ENCODE results near the gene ADAM12. TPM values are rescaled to one million over a fixed set of nuclear protein-coding genes. Genes with fewer than 3 reads are reported as not detected.

ADAM12 gene
- polyA plus RNA-seq, 4 donors = 0.45 to 0.87 TPM; not detected in 2

- Histone ChIP-seq H3K4me1 (ENCODE audit: control insufficient read depth in 3 of 3, insufficient read depth in 2 of 3, low read depth in 1 of 3, low read length in 2 of 3) (no peaks in the 10 kb centered on the region), H3K4me3 (ENCODE audit: low read depth in 1 of 3, low read length in 3 of 3) (no peak overlapping the region), H3K27ac (ENCODE audit: low read depth in 1 of 3, low read length in 2 of 3) (no peak overlapping the region), H3K9me3 (ENCODE audit: control insufficient read depth in 2 of 2, insufficient read depth in 1 of 2, low read depth in 1 of 2, low read length in 1 of 2) (peaks cover 0 to 2% of the 10 kb centered on the region in 2 donors), H3K27me3 (ENCODE audit: control insufficient read depth in 3 of 3, insufficient read depth in 3 of 3, low read length in 3 of 3) (no peaks in the 10 kb centered on the region), H3K36me3 (ENCODE audit: control insufficient read depth in 3 of 3, insufficient read depth in 2 of 3, low read depth in 1 of 3, low read length in 3 of 3) (no peaks in the 10 kb centered on the region)
- FAIRE-seq = no peak
- 83 to 88% (median 84%) methylated on average over 5 of the region's 5 CpGs for WGBS, 3 donors
- no peak for DNase-seq
Measured at GRCh38 chr10:125985557-125986240, 402.6 kb downstream of the ADAM12 start.

- H3K4me1 ChIP-seq (ENCODE audit: control insufficient read depth in 3 of 3, insufficient read depth in 2 of 3, low read depth in 1 of 3, low read length in 2 of 3) = no peaks in the 10 kb centered on the region
- H3K27me3 ChIP-seq (ENCODE audit: control insufficient read depth in 3 of 3, insufficient read depth in 3 of 3, low read length in 3 of 3) = no peaks in the 10 kb centered on the region
- no peaks in the 10 kb centered on the region for H3K36me3 ChIP-seq (ENCODE audit: control insufficient read depth in 3 of 3, insufficient read depth in 2 of 3, low read depth in 1 of 3, low read length in 3 of 3)
- no peak overlapping the region for H3K27ac ChIP-seq (ENCODE audit: low read depth in 1 of 3, low read length in 2 of 3)
- H3K9me3 ChIP-seq (ENCODE audit: control insufficient read depth in 2 of 2, insufficient read depth in 1 of 2, low read depth in 1 of 2, low read length in 1 of 2) = no peaks in the 10 kb centered on the region
- FAIRE-seq (no peak), DNase-seq (no peak)
- no peak overlapping the region for H3K4me3 ChIP-seq (ENCODE audit: low read depth in 1 of 3, low read length in 3 of 3)
- WGBS, 3 donors = 86% methylated on average over 6 of the region's 6 CpGs
Measured at GRCh38 chr10:125984865-125985495, 403.3 kb downstream of the ADAM12 start.

GRCh38 chr10:125984346-125984745, 403.9 kb downstream of the ADAM12 start:
- H3K9me3 ChIP-seq (ENCODE audit: control insufficient read depth in 2 of 2, insufficient read depth in 1 of 2, low read depth in 1 of 2, low read length in 1 of 2) = no peaks in the 10 kb centered on the region
- no peak overlapping the region for H3K27ac ChIP-seq (ENCODE audit: low read depth in 1 of 3, low read length in 2 of 3)
- H3K27me3 ChIP-seq (ENCODE audit: control insufficient read depth in 3 of 3, insufficient read depth in 3 of 3, low read length in 3 of 3) = no peaks in the 10 kb centered on the region
- DNase-seq (no peak), FAIRE-seq (no peak)
- WGBS, 3 donors = 71 to 74% (median 73%) methylated on average over 4 of the region's 4 CpGs
- H3K4me1 ChIP-seq (ENCODE audit: control insufficient read depth in 3 of 3, insufficient read depth in 2 of 3, low read depth in 1 of 3, low read length in 2 of 3) = no peaks in the 10 kb centered on the region
- no peak overlapping the region for H3K4me3 ChIP-seq (ENCODE audit: low read depth in 1 of 3, low read length in 3 of 3)
- no peaks in the 10 kb centered on the region for H3K36me3 ChIP-seq (ENCODE audit: control insufficient read depth in 3 of 3, insufficient read depth in 2 of 3, low read depth in 1 of 3, low read length in 3 of 3)

GRCh38 chr10:125983656-125984055, 404.6 kb downstream of the ADAM12 start:
- Histone ChIP-seq H3K4me3 (ENCODE audit: low read depth in 1 of 3, low read length in 3 of 3) (no peak overlapping the region), H3K4me1 (ENCODE audit: control insufficient read depth in 3 of 3, insufficient read depth in 2 of 3, low read depth in 1 of 3, low read length in 2 of 3) (no peaks in the 10 kb centered on the region), H3K27ac (ENCODE audit: low read depth in 1 of 3, low read length in 2 of 3) (no peak overlapping the region), H3K36me3 (ENCODE audit: control insufficient read depth in 3 of 3, insufficient read depth in 2 of 3, low read depth in 1 of 3, low read length in 3 of 3) (no peaks in the 10 kb centered on the region), H3K27me3 (ENCODE audit: control insufficient read depth in 3 of 3, insufficient read depth in 3 of 3, low read length in 3 of 3) (no peaks in the 10 kb centered on the region), H3K9me3 (ENCODE audit: control insufficient read depth in 2 of 2, insufficient read depth in 1 of 2, low read depth in 1 of 2, low read length in 1 of 2) (no peaks in the 10 kb centered on the region)
- WGBS, 3 donors = 85 to 93% (median 85%) methylated on average over 5 of the region's 5 CpGs
- FAIRE-seq = no peak
- DNase-seq = no peak

- WGBS, 3 donors = 75 to 81% (median 78%) methylated on average over 6 of the region's 6 CpGs
- H3K27me3 ChIP-seq (ENCODE audit: control insufficient read depth in 3 of 3, insufficient read depth in 3 of 3, low read length in 3 of 3) = no peaks in the 10 kb centered on the region
- no peaks in the 10 kb centered on the region for H3K9me3 ChIP-seq (ENCODE audit: control insufficient read depth in 2 of 2, insufficient read depth in 1 of 2, low read depth in 1 of 2, low read length in 1 of 2)
- H3K4me1 ChIP-seq (ENCODE audit: control insufficient read depth in 3 of 3, insufficient read depth in 2 of 3, low read depth in 1 of 3, low read length in 2 of 3) = no peaks in the 10 kb centered on the region
- H3K36me3 ChIP-seq (ENCODE audit: control insufficient read depth in 3 of 3, insufficient read depth in 2 of 3, low read depth in 1 of 3, low read length in 3 of 3) = no peaks in the 10 kb centered on the region
- DNase-seq = no peak
- FAIRE-seq = no peak
- no peak overlapping the region for H3K27ac ChIP-seq (ENCODE audit: low read depth in 1 of 3, low read length in 2 of 3)
- H3K4me3 ChIP-seq (ENCODE audit: low read depth in 1 of 3, low read length in 3 of 3) = no peak overlapping the region
Measured at GRCh38 chr10:125983161-125983560, 405.1 kb downstream of the ADAM12 start.

GRCh38 chr10:125982260-125982948, 405.9 kb downstream of the ADAM12 start:
- no peaks in the 10 kb centered on the region for H3K4me1 ChIP-seq (ENCODE audit: control insufficient read depth in 3 of 3, insufficient read depth in 2 of 3, low read depth in 1 of 3, low read length in 2 of 3)
- H3K27ac ChIP-seq (ENCODE audit: low read depth in 1 of 3, low read length in 2 of 3) = no peak overlapping the region
- no peaks in the 10 kb centered on the region for H3K36me3 ChIP-seq (ENCODE audit: control insufficient read depth in 3 of 3, insufficient read depth in 2 of 3, low read depth in 1 of 3, low read length in 3 of 3)
- no peaks in the 10 kb centered on the region for H3K27me3 ChIP-seq (ENCODE audit: control insufficient read depth in 3 of 3, insufficient read depth in 3 of 3, low read length in 3 of 3)
- whole genome bisulfite sequencing, 3 donors = 17 to 20% (median 19%) methylated on average over 6 of the region's 6 CpGs
- DNase-seq (peak; percentile 62 to 72), FAIRE-seq (no peak)
- H3K9me3 ChIP-seq (ENCODE audit: control insufficient read depth in 2 of 2, insufficient read depth in 1 of 2, low read depth in 1 of 2, low read length in 1 of 2) = no peaks in the 10 kb centered on the region
- no peak overlapping the region for H3K4me3 ChIP-seq (ENCODE audit: low read depth in 1 of 3, low read length in 3 of 3)

- no peak overlapping the region for H3K4me3 ChIP-seq (ENCODE audit: low read depth in 1 of 3, low read length in 3 of 3)
- DNase-seq (no peak), FAIRE-seq (no peak)
- no peaks in the 10 kb centered on the region for H3K9me3 ChIP-seq (ENCODE audit: control insufficient read depth in 2 of 2, insufficient read depth in 1 of 2, low read depth in 1 of 2, low read length in 1 of 2)
- H3K27me3 ChIP-seq (ENCODE audit: control insufficient read depth in 3 of 3, insufficient read depth in 3 of 3, low read length in 3 of 3) = no peaks in the 10 kb centered on the region
- WGBS, 3 donors = 75 to 82% (median 77%) methylated on average over 6 of the region's 6 CpGs
- H3K27ac ChIP-seq (ENCODE audit: low read depth in 1 of 3, low read length in 2 of 3) = no peak overlapping the region
- H3K36me3 ChIP-seq (ENCODE audit: control insufficient read depth in 3 of 3, insufficient read depth in 2 of 3, low read depth in 1 of 3, low read length in 3 of 3) = no peaks in the 10 kb centered on the region
- no peaks in the 10 kb centered on the region for H3K4me1 ChIP-seq (ENCODE audit: control insufficient read depth in 3 of 3, insufficient read depth in 2 of 3, low read depth in 1 of 3, low read length in 2 of 3)
Measured at GRCh38 chr10:125980521-125981035, 407.7 kb downstream of the ADAM12 start.

- H3K27me3 ChIP-seq (ENCODE audit: control insufficient read depth in 3 of 3, insufficient read depth in 3 of 3, low read length in 3 of 3) = no peaks in the 10 kb centered on the region
- H3K36me3 ChIP-seq (ENCODE audit: control insufficient read depth in 3 of 3, insufficient read depth in 2 of 3, low read depth in 1 of 3, low read length in 3 of 3) = no peaks in the 10 kb centered on the region
- H3K4me1 ChIP-seq (ENCODE audit: control insufficient read depth in 3 of 3, insufficient read depth in 2 of 3, low read depth in 1 of 3, low read length in 2 of 3) = no peaks in the 10 kb centered on the region
- no peak overlapping the region for H3K27ac ChIP-seq (ENCODE audit: low read depth in 1 of 3, low read length in 2 of 3)
- FAIRE-seq (no peak), DNase-seq (no peak)
- H3K4me3 ChIP-seq (ENCODE audit: low read depth in 1 of 3, low read length in 3 of 3) = no peak overlapping the region
- no peaks in the 10 kb centered on the region for H3K9me3 ChIP-seq (ENCODE audit: control insufficient read depth in 2 of 2, insufficient read depth in 1 of 2, low read depth in 1 of 2, low read length in 1 of 2)
- WGBS, 3 donors = 77 to 80% (median 77%) methylated on average over 7 of the region's 7 CpGs
Measured at GRCh38 chr10:125979976-125980375, 408.3 kb downstream of the ADAM12 start.
